ENCODE results near the gene APOL4.

- TF ChIP-seq CTCF (IDR thresholded peaks at IDR 0.05) (no peak), EZH2 (IDR thresholded peaks at IDR 0.05; ENCODE audit: borderline replicate concordance, insufficient read depth, low read depth, low read length, poor library complexity, severe bottlenecking) (no peak)
Observed at GRCh38 chr22:36194385-36194784, 7.2 kb downstream of the APOL4 start.
